ENCODE data around the gene PCDHA1.

DNA sequence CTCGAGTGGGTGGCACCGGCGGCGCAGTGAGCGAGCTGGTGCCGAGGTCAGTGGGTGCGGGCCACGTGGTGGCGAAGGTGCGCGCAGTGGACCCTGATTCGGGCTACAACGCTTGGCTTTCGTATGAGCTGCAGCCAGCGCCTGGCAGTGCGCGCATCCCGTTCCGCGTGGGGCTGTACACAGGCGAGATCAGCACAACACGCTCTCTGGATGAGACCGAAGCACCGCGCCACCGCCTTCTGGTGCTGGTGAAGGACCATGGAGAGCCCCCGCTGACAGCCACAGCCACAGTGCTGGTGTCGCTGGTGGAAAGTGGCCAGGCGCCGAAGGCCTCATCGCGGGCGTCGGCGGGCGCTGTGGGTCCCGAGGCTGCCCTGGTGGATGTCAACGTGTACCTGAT lies 37.5 kb downstream of the PCDHA1 start:
- TF ChIP-seq, protein P1, sequence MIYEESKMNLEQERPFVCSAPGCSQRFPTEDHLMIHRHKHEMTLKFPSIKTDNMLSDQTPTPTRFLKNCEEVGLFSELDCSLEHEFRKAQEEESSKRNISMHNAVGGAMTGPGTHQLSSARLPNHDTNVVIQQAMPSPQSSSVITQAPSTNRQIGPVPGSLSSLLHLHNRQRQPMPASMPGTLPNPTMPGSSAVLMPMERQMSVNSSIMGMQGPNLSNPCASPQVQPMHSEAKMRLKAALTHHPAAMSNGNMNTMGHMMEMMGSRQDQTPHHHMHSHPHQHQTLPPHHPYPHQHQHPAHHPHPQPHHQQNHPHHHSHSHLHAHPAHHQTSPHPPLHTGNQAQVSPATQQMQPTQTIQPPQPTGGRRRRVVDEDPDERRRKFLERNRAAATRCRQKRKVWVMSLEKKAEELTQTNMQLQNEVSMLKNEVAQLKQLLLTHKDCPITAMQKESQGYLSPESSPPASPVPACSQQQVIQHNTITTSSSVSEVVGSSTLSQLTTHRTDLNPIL (CRISPR knock-in tag; IDR thresholded peaks at IDR 0.05; ENCODE audit: low read depth), result no peak
- TF ChIP-seq BACH2 (CRISPR knock-in tag; IDR thresholded peaks at IDR 0.05; ENCODE audit: borderline replicate concordance), result no peak
- no peak for TF ChIP-seq ZC3H10 (CRISPR knock-in tag; IDR thresholded peaks at IDR 0.05)
- TF ChIP-seq ARNTL (CRISPR knock-in tag; IDR thresholded peaks at IDR 0.05; ENCODE audit: borderline replicate concordance, low read depth), result no peak
- TF ChIP-seq OSR1 (CRISPR knock-in tag; IDR thresholded peaks at IDR 0.05), result no peak
- TF ChIP-seq PPARA (CRISPR knock-in tag; IDR thresholded peaks at IDR 0.05; ENCODE audit: borderline replicate concordance), result no peak
- TF ChIP-seq RARB (CRISPR knock-in tag; IDR thresholded peaks at IDR 0.05), result no peak
- no peak for TF ChIP-seq ZFP30 (CRISPR knock-in tag; IDR thresholded peaks at IDR 0.05)
- TF ChIP-seq ZFP3 (CRISPR knock-in tag; IDR thresholded peaks at IDR 0.05), result no peak
- no peak for TF ChIP-seq ZNF565 (CRISPR knock-in tag; conservative IDR thresholded peaks at IDR 0.05; ENCODE audit: low read depth)
- TF ChIP-seq ESRRG (CRISPR knock-in tag; IDR thresholded peaks at IDR 0.05), result no peak
- TF ChIP-seq GLIS3 (CRISPR knock-in tag; IDR thresholded peaks at IDR 0.05), result no peak
- TF ChIP-seq, protein P2, sequence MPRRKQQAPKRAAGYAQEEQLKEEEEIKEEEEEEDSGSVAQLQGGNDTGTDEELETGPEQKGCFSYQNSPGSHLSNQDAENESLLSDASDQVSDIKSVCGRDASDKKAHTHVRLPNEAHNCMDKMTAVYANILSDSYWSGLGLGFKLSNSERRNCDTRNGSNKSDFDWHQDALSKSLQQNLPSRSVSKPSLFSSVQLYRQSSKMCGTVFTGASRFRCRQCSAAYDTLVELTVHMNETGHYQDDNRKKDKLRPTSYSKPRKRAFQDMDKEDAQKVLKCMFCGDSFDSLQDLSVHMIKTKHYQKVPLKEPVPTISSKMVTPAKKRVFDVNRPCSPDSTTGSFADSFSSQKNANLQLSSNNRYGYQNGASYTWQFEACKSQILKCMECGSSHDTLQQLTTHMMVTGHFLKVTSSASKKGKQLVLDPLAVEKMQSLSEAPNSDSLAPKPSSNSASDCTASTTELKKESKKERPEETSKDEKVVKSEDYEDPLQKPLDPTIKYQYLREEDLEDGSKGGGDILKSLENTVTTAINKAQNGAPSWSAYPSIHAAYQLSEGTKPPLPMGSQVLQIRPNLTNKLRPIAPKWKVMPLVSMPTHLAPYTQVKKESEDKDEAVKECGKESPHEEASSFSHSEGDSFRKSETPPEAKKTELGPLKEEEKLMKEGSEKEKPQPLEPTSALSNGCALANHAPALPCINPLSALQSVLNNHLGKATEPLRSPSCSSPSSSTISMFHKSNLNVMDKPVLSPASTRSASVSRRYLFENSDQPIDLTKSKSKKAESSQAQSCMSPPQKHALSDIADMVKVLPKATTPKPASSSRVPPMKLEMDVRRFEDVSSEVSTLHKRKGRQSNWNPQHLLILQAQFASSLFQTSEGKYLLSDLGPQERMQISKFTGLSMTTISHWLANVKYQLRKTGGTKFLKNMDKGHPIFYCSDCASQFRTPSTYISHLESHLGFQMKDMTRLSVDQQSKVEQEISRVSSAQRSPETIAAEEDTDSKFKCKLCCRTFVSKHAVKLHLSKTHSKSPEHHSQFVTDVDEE (CRISPR knock-in tag; IDR thresholded peaks at IDR 0.05), result no peak

Data from SK-N-SH treated with all-trans-retinoic acid at 6 μM for 48 hours (cell line).